HG03280 (cell line): ENCODE results near the gene BCL7C.
A peak's percentile ranks its signal among the peaks of the same experiment; 100 is the strongest.
"Not testable (repeated sequence)": the region's sequence is repeated elsewhere in the genome, so short reads cannot be mapped to it uniquely, and the experiment has no call there.

Source experiments
- ATAC-seq: cut with Tn5 transposase; IDR thresholded peaks from one replicate; pipeline ENCODE4 v1.9.1; 2021; ENCODE audit warnings: mild to moderate bottlenecking, moderate library complexity; ENCODE audit not compliant: unreplicated experiment

The BCL7C gene

GRCh38 chr16:30896261-30896888, 2.5 kb upstream of the BCL7C start, which contains the start of gene CTF1:
TSS of gene CTF1 (plus strand) at chr16:30896614. CDS start at chr16:30896644, 30 bp downstream.
- ATAC-seq = no peak

- no peak for ATAC-seq
Measured at GRCh38 chr16:30895627-30896260, 1.9 kb upstream of the BCL7C start.

- no peak for ATAC-seq
Measured at GRCh38 chr16:30894540-30895368, 877 bp upstream of the BCL7C start.

- ATAC-seq = no peak
Measured at GRCh38 chr16:30893417-30893743, 497 bp downstream of the BCL7C start.

- no peak for ATAC-seq
Measured at GRCh38 chr16:30892670-30893416, 1.0 kb downstream of the BCL7C start.

- ATAC-seq = not testable (repeated sequence)
Measured at GRCh38 chr16:30891043-30891823, 2.6 kb downstream of the BCL7C start.

GRCh38 chr16:30889721-30890120, 4.2 kb downstream of the BCL7C start:
- ATAC-seq = no peak

- no peak for ATAC-seq
Measured at GRCh38 chr16:30888856-30889499, 4.9 kb downstream of the BCL7C start.

GRCh38 chr16:30887927-30888326, 6.0 kb downstream of the BCL7C start:
- ATAC-seq = no peak

- no peak for ATAC-seq
Measured at GRCh38 chr16:30886145-30886544, 7.7 kb downstream of the BCL7C start.

- ATAC-seq = no peak
Measured at GRCh38 chr16:30885196-30885595, 8.7 kb downstream of the BCL7C start.

GRCh38 chr16:30884760-30885159, 9.1 kb downstream of the BCL7C start:
- ATAC-seq = no peak

GRCh38 chr16:30882429-30883310, 11.2 kb downstream of the BCL7C start:
- no peak for ATAC-seq

- no peak for ATAC-seq
Measured at GRCh38 chr16:30876867-30877266, 17.0 kb downstream of the BCL7C start.

- no peak for ATAC-seq
Measured at GRCh38 chr16:30875871-30876801, 17.7 kb downstream of the BCL7C start.

- peak; percentile 84 for ATAC-seq
Measured at GRCh38 chr16:30874821-30875717, 18.8 kb downstream of the BCL7C start.

- no peak for ATAC-seq
Measured at GRCh38 chr16:30874244-30874820, 19.5 kb downstream of the BCL7C start.
